ENCODE data around the gene ADGRD1.
"Not testable (repeated sequence)": the region's sequence is repeated elsewhere in the genome, so short reads cannot be mapped to it uniquely, and the experiment has no call there.

ADGRD1 gene

GRCh38 chr12:131058700-131059099, 105.0 kb downstream of the ADGRD1 start:
- DNase-seq, result no peak

DNA sequence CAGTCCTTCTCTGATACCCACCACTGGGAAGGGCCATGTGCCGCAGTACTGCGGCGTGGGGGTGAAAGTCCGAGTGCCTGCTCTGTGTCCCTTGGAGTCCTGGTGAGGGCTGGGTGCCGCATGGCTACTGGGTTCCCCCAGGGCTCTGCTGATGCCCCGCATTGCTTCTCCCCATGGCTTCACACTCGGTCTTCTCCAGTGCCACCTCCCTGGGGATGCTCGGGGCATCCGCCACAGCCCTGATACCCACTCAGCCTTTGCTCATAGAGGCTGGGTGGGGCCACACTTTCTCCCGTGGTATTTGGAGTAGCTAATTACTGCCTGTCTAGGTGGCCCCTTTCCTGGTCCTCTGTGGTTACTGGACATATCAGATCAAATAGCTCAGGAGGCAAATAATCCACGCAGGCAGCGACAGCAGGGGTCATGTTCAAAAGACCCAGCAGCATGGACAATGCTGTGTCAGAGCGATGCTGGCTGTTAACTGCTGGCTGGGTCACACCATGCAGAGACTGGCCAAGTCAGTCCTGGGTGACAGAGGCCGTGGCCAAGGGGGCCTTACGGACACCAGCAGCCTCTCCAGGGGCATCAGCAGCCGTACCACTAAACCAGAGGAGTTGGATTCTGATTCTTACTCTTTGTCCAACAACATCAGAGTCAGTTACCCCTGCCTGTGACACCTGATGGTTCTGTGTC, 106.5 kb downstream of the ADGRD1 start:
- DNase-seq, result no peak

- no peak for DNase-seq
Measured at GRCh38 chr12:131061041-131061806, 107.5 kb downstream of the ADGRD1 start.

DNA sequence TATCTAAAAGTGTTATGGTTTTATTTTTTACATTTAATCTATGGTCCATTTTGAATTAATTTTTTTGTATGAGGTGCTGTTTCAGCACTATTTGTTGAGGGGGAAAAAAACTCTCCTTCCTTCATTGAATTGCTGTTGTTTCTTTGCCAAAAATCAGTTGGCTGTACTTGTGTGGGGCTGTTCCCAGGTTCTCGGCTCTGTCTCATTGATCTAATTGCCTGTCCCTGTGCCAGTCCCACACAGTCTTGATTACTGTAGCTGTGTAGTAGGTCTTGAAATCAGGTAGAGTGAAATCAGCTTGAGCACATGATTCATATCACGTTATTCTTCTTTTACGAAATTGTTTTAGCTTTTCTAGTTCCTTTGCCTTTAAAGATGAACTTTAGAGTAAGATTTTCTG, 109.7 kb downstream of the ADGRD1 start:
- DNase-seq, result no peak

DNA sequence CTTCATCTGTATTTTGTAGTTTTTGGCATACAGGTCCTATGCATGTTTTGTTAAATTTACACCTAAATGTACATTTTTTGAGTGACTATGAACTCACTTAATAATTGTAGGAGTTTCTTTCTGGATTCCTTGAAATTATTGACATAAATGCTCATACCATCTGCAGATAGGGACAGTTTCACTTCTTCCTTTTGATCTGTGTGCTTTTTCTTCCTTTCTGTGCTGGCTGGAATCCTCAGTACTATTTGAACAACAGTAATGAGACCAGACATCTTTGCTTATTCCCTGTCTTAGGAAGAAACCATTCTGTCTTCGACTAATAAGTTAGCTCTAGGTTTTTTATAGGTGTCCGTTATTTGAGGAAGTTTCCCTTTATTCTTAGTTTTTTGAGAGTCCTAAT, 110.3 kb downstream of the ADGRD1 start:
- no peak for DNase-seq

DNA sequence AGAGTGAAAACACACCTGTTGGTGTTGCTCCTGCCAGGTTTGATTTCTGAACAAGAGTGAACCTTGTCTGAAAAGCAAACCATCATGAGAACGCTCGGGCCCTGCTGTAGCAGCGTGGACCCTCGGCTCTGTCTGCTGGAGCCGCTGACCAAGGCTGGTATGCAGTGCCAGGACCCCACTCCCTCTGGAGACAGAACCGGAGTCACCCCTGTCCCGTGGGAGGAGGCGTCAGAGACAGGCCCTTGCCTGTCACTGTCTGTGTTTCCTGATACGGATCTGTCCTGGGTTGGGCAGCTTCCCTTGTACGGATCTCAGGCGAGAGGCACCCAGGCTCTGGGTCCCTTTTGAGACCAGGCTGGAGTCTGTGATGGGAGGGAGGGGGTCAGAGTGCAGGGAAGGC, 111.6 kb downstream of the ADGRD1 start:
- DNase-seq, result no peak

GRCh38 chr12:131065801-131066200, 112.1 kb downstream of the ADGRD1 start:
- no peak for DNase-seq

- no peak for DNase-seq
Measured at GRCh38 chr12:131066207-131066885, 112.6 kb downstream of the ADGRD1 start.

GRCh38 chr12:131066886-131067490, 113.3 kb downstream of the ADGRD1 start:
- DNase-seq, result no peak

- no peak for DNase-seq
Measured at GRCh38 chr12:131067981-131068851, 114.5 kb downstream of the ADGRD1 start.

GRCh38 chr12:131068926-131069720, 115.4 kb downstream of the ADGRD1 start:
- not testable (repeated sequence) for DNase-seq

DNA sequence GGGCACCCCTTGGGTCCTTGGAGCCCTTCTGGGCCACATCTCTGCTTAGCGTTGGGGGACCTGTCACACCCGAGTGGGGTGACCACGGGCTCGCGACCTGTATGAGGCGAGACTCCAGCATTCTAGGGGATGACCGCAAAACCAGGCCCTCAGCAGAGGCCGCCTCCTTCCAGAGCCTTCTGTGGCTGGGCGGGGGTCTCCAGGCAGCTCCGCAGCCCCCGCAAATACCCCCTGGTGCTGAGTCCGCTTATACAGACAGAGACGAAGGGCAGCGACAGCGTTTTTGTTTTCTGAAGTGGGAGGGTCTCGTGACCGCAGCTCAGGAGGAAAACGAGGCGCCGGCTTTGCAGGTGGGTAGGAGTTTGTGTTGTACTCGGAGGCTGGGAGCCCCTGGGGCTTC, 116.4 kb downstream of the ADGRD1 start:
- DNase-seq, result not testable (repeated sequence)

- not testable (repeated sequence) for DNase-seq
Measured at GRCh38 chr12:131070668-131071067, 117.0 kb downstream of the ADGRD1 start.

- DNase-seq, result not testable (repeated sequence)
Measured at GRCh38 chr12:131071234-131071820, 117.6 kb downstream of the ADGRD1 start.

GRCh38 chr12:131071950-131072349, 118.2 kb downstream of the ADGRD1 start:
- DNase-seq, result not testable (repeated sequence)

GRCh38 chr12:131072451-131073230, 118.9 kb downstream of the ADGRD1 start:
- DNase-seq, result no peak

DNA sequence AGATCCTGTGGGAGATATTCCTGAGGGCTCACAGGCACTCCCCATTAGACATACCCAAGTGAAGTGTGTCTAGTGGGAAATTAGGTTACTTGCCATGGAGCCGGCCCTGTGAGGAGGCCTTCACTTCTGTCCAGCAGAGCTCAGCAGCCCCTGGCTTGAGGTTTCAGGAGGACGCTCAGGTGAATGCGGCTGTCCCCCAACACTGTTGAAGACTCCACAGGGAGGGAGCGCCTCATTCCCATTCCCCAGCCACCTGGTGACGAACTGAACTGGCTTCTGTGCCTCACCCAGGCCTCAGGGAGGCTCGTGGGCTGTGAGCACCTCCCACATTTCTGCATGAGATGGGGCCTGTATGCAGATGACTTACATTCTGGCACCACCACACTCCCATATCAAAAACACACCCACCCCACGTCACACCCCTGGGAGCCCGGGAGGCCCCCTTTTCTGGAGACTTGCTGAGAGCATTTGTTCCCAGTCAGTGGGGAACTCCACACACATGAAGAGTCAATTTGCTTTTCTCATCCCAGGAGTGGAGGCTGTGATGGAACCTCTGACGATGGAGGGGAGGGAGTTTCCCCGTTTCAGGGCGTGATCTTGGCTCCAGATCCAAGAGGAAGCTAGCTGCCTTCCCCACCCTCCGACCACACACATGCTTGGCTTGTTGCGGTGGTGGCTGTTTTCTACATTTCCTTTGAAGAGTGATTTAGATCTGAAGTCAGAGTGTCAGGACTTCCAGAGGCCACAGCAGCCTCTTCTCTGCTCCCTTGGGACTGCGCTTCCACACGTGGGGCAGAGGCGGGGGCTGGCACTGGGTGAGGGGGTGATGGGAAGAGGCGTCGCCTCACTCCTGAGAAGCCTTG, 120.7 kb downstream of the ADGRD1 start:
- DNase-seq, result no peak

DNA sequence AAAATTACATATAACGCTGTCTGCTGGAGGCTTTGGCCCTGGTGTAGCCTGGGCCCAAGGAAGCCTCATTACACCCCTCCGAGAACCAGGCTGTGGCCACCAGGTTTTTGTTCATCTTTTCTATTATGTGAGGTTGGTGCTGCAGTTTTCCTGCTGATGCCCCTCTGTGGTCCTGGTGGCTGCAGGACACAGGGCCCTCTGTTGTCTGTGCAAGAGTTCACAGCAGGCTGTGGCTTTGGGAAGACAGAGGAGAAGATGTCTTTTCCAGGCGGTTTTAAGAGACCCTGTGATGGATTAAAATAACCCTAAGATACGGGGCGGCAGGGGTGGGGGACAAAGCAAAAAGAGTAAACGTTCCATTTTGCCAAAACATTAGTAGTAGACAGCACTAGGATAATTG, 121.5 kb downstream of the ADGRD1 start:
- DNase-seq, result no peak

DNA sequence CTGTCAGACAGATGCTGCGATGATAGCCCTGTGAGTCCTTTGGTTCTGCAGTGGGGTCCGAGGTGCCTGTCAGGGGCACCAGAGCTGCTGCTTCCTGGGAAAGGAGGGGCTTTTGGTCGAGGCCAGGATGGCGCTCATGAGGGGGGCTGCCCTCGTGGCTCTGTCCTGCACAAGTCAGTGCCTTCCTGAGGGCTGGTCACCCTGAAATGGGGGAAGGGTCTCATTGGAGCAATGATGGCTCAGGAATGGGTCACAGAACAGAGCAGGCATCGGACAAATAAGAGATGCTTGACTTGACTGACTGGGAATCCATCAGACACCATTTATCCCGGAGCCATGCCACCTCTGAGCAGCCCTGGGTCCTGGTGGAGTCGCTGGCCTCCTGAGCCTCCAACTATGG, 121.9 kb downstream of the ADGRD1 start:
- no peak for DNase-seq
